IMR-90 (cell line): ENCODE data around the gene SNAP29.

Experiments used
- BHLHE40 ChIP-seq: fragments of 150-350 bp; IDR thresholded peaks from 2 replicates; pipeline ENCODE4 v1.6.1; 2016; ENCODE audit warnings: mild to moderate bottlenecking, low read depth, low read length
- CEBPB ChIP-seq: IDR thresholded peaks from 2 replicates; pipeline ENCODE4 v1.6.1; 2012; ENCODE audit warnings: low read depth, low read length, improper control_type of control experiment
- FOS ChIP-seq: fragments of 150-350 bp; IDR thresholded peaks from 2 replicates; pipeline ENCODE4 v1.6.1; 2016; ENCODE audit warnings: low read depth, low read length
- MAFK ChIP-seq: IDR thresholded peaks from 2 replicates; pipeline ENCODE4 v1.6.1; 2012; ENCODE audit warnings: low read depth, low read length, improper control_type of control experiment
- MAZ ChIP-seq: IDR thresholded peaks from 2 replicates; pipeline ENCODE4 v1.6.1; 2012; ENCODE audit warnings: low read depth, mild to moderate bottlenecking, low read length, improper control_type of control experiment, moderate library complexity, borderline replicate concordance
- MXI1 ChIP-seq: IDR thresholded peaks from 2 replicates; pipeline ENCODE4 v1.6.1; 2012; ENCODE audit warnings: low read depth, mild to moderate bottlenecking, low read length, moderate library complexity, borderline replicate concordance
- NFE2L2 ChIP-seq: fragments of 150-350 bp; IDR thresholded peaks from 2 replicates; pipeline ENCODE4 v1.6.1; 2016; ENCODE audit warnings: low read depth, mild to moderate bottlenecking, low read length
- POLR2A ChIP-seq: IDR thresholded peaks from 2 replicates; pipeline ENCODE4 v1.6.1; 2012; ENCODE audit warnings: mild to moderate bottlenecking, low read depth, low read length
- RAD21 ChIP-seq: IDR thresholded peaks from 2 replicates; pipeline ENCODE4 v1.6.1; 2012; ENCODE audit warnings: low read length, improper control_type of control experiment
- RCOR1 ChIP-seq: IDR thresholded peaks from 2 replicates; pipeline ENCODE4 v1.6.1; 2012; ENCODE audit warnings: mild to moderate bottlenecking, low read length, improper control_type of control experiment; ENCODE audit not compliant: insufficient replicate concordance
- RFX5 ChIP-seq: IDR thresholded peaks from 2 replicates; pipeline ENCODE4 v1.8.0; 2012; ENCODE audit warnings: low read depth, mild to moderate bottlenecking, low read length, moderate library complexity
- SMC3 ChIP-seq: fragments of 150-350 bp; IDR thresholded peaks from 2 replicates; pipeline ENCODE4 v1.6.1; 2016; ENCODE audit warnings: low read depth, mild to moderate bottlenecking, antibody characterized with exemption, low read length, moderate library complexity
- TF ChIP-seq, protein P1 (sequence below): conservative IDR thresholded peaks from 2 replicates; pipeline ENCODE4 v1.5.1; 2012; ENCODE audit warnings: mild to moderate bottlenecking, low read depth, low read length, improper control_type of control experiment
- TF ChIP-seq, protein P2 (sequence below): fragments of 150-350 bp; IDR thresholded peaks from 2 replicates; pipeline ENCODE4 v1.6.1; 2017; ENCODE audit warnings: mild to moderate bottlenecking, antibody characterized with exemption, low read length, low read depth

DNA sequence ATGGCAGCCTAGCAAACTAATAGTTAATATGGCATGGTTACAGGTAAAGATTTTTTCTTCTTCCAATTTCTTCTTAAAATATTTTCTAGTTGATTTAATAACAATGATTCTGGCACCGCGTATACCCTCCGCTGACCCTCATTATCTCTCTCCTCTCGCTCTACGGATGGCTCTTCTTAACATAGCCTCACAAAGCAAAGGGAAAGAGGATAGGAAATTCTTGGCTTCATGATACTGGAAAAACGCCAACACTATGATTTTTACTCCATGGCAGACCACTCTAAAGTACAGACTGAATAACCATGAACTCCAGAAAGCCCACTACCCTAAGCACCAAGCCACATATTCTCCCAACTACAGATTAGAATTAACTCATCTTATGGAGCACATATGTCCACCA, 6.3 kb upstream of the SNAP29 start:
- TF ChIP-seq, protein P1, sequence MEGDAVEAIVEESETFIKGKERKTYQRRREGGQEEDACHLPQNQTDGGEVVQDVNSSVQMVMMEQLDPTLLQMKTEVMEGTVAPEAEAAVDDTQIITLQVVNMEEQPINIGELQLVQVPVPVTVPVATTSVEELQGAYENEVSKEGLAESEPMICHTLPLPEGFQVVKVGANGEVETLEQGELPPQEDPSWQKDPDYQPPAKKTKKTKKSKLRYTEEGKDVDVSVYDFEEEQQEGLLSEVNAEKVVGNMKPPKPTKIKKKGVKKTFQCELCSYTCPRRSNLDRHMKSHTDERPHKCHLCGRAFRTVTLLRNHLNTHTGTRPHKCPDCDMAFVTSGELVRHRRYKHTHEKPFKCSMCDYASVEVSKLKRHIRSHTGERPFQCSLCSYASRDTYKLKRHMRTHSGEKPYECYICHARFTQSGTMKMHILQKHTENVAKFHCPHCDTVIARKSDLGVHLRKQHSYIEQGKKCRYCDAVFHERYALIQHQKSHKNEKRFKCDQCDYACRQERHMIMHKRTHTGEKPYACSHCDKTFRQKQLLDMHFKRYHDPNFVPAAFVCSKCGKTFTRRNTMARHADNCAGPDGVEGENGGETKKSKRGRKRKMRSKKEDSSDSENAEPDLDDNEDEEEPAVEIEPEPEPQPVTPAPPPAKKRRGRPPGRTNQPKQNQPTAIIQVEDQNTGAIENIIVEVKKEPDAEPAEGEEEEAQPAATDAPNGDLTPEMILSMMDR = no peak
- TF ChIP-seq POLR2A = no peak
- TF ChIP-seq MAZ = no peak
- TF ChIP-seq, protein P2, sequence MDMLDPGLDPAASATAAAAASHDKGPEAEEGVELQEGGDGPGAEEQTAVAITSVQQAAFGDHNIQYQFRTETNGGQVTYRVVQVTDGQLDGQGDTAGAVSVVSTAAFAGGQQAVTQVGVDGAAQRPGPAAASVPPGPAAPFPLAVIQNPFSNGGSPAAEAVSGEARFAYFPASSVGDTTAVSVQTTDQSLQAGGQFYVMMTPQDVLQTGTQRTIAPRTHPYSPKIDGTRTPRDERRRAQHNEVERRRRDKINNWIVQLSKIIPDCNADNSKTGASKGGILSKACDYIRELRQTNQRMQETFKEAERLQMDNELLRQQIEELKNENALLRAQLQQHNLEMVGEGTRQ = no peak
- TF ChIP-seq RCOR1 = no peak
- TF ChIP-seq SMC3 = no peak
- no peak for TF ChIP-seq FOS
- no peak for TF ChIP-seq RAD21
- TF ChIP-seq MAFK = no peak
- no peak for TF ChIP-seq NFE2L2
- TF ChIP-seq CEBPB = no peak
- TF ChIP-seq BHLHE40 = no peak
- no peak for TF ChIP-seq MXI1
- no peak for TF ChIP-seq RFX5
